WERI-Rb-1 (cell line): Measurements from ENCODE around the gene PRPF39.
A peak's percentile ranks its signal among the peaks of the same experiment; 100 is the strongest.

Experiments
- DNase-seq: peaks from one replicate; pipeline ENCODE4 v3.0.0-alpha.2; 2020
- H3K27ac ChIP-seq: fragments of 250-450 bp; sonication (Bioruptor Pico); 2 replicates; pipeline ENCODE4 v1.5.1; 2020; ENCODE audit warnings: mild to moderate bottlenecking, moderate library complexity
- H3K27me3 ChIP-seq: fragments of 250-450 bp; sonication (Bioruptor Pico); 2 replicates; pipeline ENCODE4 v1.5.1; 2021; ENCODE audit warnings: mild to moderate bottlenecking, low read depth, moderate library complexity; ENCODE audit not compliant: insufficient read depth, severe bottlenecking
- H3K36me3 ChIP-seq: fragments of 250-450 bp; sonication (Bioruptor Pico); 2 replicates; pipeline ENCODE4 v1.5.1; 2020; ENCODE audit warnings: mild to moderate bottlenecking, moderate library complexity
- H3K4me3 ChIP-seq: 2 replicates; pipeline ENCODE4 v1.5.1; 2011; ENCODE audit warnings: low read depth, mild to moderate bottlenecking, control low read depth, low read length
- H3K9me3 ChIP-seq: fragments of 250-450 bp; sonication (Bioruptor Pico); 2 replicates; pipeline ENCODE4 v1.5.1; 2021; ENCODE audit warnings: mild to moderate bottlenecking, moderate library complexity; ENCODE audit not compliant: severe bottlenecking
- CTCF ChIP-seq: IDR thresholded peaks from 2 replicates; pipeline ENCODE4 v1.5.1; 2011; ENCODE audit warnings: low read depth, mild to moderate bottlenecking, control low read depth, inconsistent platforms, low read length

PRPF39 gene

GRCh38 chr14:45084946-45085346, 1.0 kb downstream of the PRPF39 start:
- DNase-seq = no peak
- peak overlapping the region; percentile 88 for H3K4me3 ChIP-seq
- H3K27ac ChIP-seq = peak overlapping the region; percentile 91; the same call in 1 of the 2 replicates
- H3K27me3 ChIP-seq = no peaks in the 10 kb centered on the region
- peaks cover 10% of the 10 kb centered on the region for H3K36me3 ChIP-seq
- no peaks in the 10 kb centered on the region for H3K9me3 ChIP-seq
- TF ChIP-seq CTCF = no peak

- Histone ChIP-seq H3K9me3 (no peaks in the 10 kb centered on the region), H3K36me3 (peaks cover 16% of the 10 kb centered on the region), H3K27me3 (no peaks in the 10 kb centered on the region), H3K4me3 (no peak overlapping the region), H3K27ac (no peak overlapping the region)
- DNase-seq = no peak
- no peak for TF ChIP-seq CTCF
These were observed 5.9 kb downstream of the PRPF39 start for GRCh38 chr14:45089813-45090212.

- TF ChIP-seq CTCF = no peak
- Histone ChIP-seq H3K9me3 (no peaks in the 10 kb centered on the region), H3K27ac (no peak overlapping the region), H3K36me3 (peaks cover 33% of the 10 kb centered on the region), H3K27me3 (no peaks in the 10 kb centered on the region), H3K4me3 (no peak overlapping the region)
- no peak for DNase-seq
These were observed 7.8 kb downstream of the PRPF39 start for GRCh38 chr14:45091710-45092109.

GRCh38 chr14:45094275-45094674, 10.4 kb downstream of the PRPF39 start:
- Histone ChIP-seq H3K9me3 (no peaks in the 10 kb centered on the region), H3K27ac (no peak overlapping the region), H3K27me3 (no peaks in the 10 kb centered on the region), H3K4me3 (no peak overlapping the region), H3K36me3 (peaks cover 48% of the 10 kb centered on the region)
- no peak for TF ChIP-seq CTCF
- no peak for DNase-seq

GRCh38 chr14:45095143-45095542, 11.2 kb downstream of the PRPF39 start:
- Histone ChIP-seq H3K27me3 (no peaks in the 10 kb centered on the region), H3K4me3 (no peak overlapping the region), H3K9me3 (no peaks in the 10 kb centered on the region), H3K27ac (no peak overlapping the region), H3K36me3 (peaks cover 56% of the 10 kb centered on the region)
- DNase-seq = no peak
- TF ChIP-seq CTCF = no peak

GRCh38 chr14:45096218-45096617, 12.3 kb downstream of the PRPF39 start:
- Histone ChIP-seq H3K27me3 (no peaks in the 10 kb centered on the region), H3K27ac (no peak overlapping the region), H3K36me3 (peaks cover 65% of the 10 kb centered on the region), H3K4me3 (no peak overlapping the region), H3K9me3 (no peaks in the 10 kb centered on the region)
- DNase-seq = no peak
- no peak for TF ChIP-seq CTCF
